Measurements from ENCODE around the gene NUDT21. TPM values are rescaled to one million over a fixed set of nuclear protein-coding genes. Genes with fewer than 3 reads are reported as not detected.

The NUDT21 gene
- total and polyA plus RNA-seq, 11 donors: 10.9 to 74.3 (median 61.7) TPM

DNA sequence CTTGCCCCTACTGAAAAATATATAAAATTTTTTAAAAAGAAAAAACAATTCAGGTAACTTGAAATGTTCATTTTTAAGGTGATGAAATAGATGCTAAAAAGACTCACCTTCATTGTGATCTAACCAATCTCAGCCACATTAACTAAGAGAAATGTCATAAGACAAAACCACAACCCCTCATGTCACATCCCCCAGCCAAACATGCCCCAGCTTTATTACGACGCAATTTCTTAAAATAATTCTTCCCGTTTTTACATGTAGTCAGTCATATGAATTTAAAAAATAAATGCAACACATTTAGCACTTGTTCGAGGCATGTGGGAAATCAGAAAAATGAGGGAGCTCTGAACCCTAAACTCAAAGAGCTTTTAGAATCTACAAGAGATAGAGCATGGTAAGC, 35.3 kb downstream of the NUDT21 start:
- H3K36me3 ChIP-seq: peaks cover 0 to 32% (median 25%) of the 10 kb centered on the region in 9 donors
- intact Hi-C loops (cut with DNase I): no loop called here
- no peaks in the 10 kb centered on the region for H3K9me3 ChIP-seq
- ATAC-seq (no peak), DNase-seq (no peak)
- no peak overlapping the region for H3K4me3 ChIP-seq
- WGBS, 4 donors: 81 to 92% (median 88%) methylated on average over 4 of the region's 4 CpGs
- TF ChIP-seq, protein P1, sequence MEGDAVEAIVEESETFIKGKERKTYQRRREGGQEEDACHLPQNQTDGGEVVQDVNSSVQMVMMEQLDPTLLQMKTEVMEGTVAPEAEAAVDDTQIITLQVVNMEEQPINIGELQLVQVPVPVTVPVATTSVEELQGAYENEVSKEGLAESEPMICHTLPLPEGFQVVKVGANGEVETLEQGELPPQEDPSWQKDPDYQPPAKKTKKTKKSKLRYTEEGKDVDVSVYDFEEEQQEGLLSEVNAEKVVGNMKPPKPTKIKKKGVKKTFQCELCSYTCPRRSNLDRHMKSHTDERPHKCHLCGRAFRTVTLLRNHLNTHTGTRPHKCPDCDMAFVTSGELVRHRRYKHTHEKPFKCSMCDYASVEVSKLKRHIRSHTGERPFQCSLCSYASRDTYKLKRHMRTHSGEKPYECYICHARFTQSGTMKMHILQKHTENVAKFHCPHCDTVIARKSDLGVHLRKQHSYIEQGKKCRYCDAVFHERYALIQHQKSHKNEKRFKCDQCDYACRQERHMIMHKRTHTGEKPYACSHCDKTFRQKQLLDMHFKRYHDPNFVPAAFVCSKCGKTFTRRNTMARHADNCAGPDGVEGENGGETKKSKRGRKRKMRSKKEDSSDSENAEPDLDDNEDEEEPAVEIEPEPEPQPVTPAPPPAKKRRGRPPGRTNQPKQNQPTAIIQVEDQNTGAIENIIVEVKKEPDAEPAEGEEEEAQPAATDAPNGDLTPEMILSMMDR (IDR thresholded peaks at IDR 0.05): no peak
- TF ChIP-seq POLR2A (IDR thresholded peaks at IDR 0.05): no peak
- no peaks in the 10 kb centered on the region for H3K27me3 ChIP-seq
- peak overlapping the region in 1 of 12 donors; percentile 23 for H3K27ac ChIP-seq
- H3K4me1 ChIP-seq: peaks cover 0 to 33% (median 7%) of the 10 kb centered on the region in 12 donors

DNA sequence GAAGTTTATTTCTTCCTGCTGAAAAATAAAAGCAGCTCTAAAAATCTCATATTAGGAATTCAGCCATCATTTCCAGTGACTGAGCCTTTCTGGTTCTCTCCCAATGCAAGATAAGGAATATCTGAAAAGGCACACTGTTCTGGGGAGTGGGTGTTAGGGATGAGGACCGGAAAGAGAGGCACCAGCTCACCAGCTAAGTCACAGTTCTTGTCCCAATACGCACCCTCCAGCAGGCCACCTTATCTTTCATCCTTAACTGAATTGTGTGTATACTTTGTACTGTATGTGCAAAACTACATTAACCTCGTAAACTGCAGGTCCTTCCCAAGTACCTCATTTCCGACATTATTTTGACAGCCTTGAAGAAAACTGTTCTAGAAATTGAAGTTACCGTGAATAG, 36.8 kb downstream of the NUDT21 start:
- Histone ChIP-seq H3K4me3 (no peak overlapping the region), H3K27ac (no peak overlapping the region), H3K9me3 (no peaks in the 10 kb centered on the region), H3K27me3 (no peaks in the 10 kb centered on the region), H3K36me3 (peaks cover 0 to 45% (median 34%) of the 10 kb centered on the region in 9 donors), H3K4me1 (peaks cover 0 to 23% (median 7%) of the 10 kb centered on the region in 12 donors)
- TF ChIP-seq, protein P1 (IDR thresholded peaks at IDR 0.05): no peak
- TF ChIP-seq POLR2A (IDR thresholded peaks at IDR 0.05): no peak
- WGBS, 4 donors: 70 to 78% (median 73%) methylated on average over 5 of the region's 5 CpGs
- intact Hi-C loops (cut with DNase I): no loop called here
- DNase-seq (no peak), ATAC-seq (peak in 1 of 4 donors; percentile 34)

DNA sequence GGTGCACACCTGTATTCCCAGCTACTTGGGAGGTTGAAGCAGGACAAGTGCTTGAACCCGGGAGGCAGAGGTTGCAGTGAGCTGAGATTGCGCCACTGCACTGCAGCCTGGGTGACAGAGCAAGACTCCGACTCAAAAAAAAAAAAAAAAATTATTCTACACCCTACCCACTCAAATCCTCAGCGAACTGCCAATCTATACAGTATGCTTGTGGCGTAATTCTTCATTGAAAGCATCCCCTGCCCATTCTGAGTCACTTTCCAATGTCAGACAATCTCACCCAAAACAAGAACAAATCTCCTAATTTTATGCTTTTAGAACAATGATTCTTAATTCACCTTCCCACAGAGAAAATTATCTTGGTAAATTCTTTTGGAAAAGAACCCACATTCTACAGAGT, 37.8 kb downstream of the NUDT21 start:
- 70 to 90% (median 78%) methylated on average over 5 of the region's 5 CpGs for WGBS, 4 donors
- no peaks in the 10 kb centered on the region for H3K9me3 ChIP-seq
- H3K36me3 ChIP-seq: peaks cover 0 to 55% (median 44%) of the 10 kb centered on the region in 9 donors
- intact Hi-C loops (cut with DNase I): no loop called here
- no peak overlapping the region for H3K4me3 ChIP-seq
- TF ChIP-seq POLR2A (IDR thresholded peaks at IDR 0.05): no peak
- TF ChIP-seq, protein P1 (IDR thresholded peaks at IDR 0.05): no peak
- no peak overlapping the region for H3K27ac ChIP-seq
- H3K4me1 ChIP-seq: peaks cover 0 to 23% (median 7%) of the 10 kb centered on the region in 12 donors
- DNase-seq: no peak
- ATAC-seq: no peak
- no peaks in the 10 kb centered on the region for H3K27me3 ChIP-seq

DNA sequence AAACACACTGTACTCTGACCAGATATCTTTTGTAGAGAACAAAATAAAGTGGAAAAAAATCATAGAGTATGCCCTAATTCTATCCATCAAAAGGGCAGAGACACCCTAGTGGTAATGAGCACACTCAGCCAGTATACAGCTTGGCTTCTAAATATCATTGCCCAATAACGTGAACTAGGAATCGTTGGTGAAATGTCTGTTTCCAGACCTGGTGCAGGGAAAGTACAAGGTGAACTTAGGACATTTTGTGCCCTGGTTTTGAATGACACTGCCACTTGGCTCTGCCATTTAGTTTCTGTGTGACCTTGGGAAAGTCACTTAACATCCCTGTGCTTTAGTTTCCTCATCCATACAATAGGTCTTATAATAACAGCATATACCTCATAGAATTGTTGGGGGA, 39.5 kb downstream of the NUDT21 start:
- DNase-seq (no peak), ATAC-seq (no peak)
- peaks cover 0 to 23% (median 7%) of the 10 kb centered on the region in 12 donors for H3K4me1 ChIP-seq
- 91 to 100% (median 92%) methylated on average over 2 of the region's 2 CpGs for WGBS, 4 donors
- TF ChIP-seq, protein P1 (IDR thresholded peaks at IDR 0.05): no peak
- TF ChIP-seq POLR2A (IDR thresholded peaks at IDR 0.05): no peak
- no peak overlapping the region for H3K4me3 ChIP-seq
- H3K9me3 ChIP-seq: no peaks in the 10 kb centered on the region
- H3K27me3 ChIP-seq: no peaks in the 10 kb centered on the region
- H3K36me3 ChIP-seq: peaks cover 2 to 73% (median 61%) of the 10 kb centered on the region in 9 donors
- intact Hi-C loops (cut with DNase I): no loop called here
- H3K27ac ChIP-seq: no peak overlapping the region
